ENCODE measurements around the gene ZNF791.

ZNF791 gene

DNA sequence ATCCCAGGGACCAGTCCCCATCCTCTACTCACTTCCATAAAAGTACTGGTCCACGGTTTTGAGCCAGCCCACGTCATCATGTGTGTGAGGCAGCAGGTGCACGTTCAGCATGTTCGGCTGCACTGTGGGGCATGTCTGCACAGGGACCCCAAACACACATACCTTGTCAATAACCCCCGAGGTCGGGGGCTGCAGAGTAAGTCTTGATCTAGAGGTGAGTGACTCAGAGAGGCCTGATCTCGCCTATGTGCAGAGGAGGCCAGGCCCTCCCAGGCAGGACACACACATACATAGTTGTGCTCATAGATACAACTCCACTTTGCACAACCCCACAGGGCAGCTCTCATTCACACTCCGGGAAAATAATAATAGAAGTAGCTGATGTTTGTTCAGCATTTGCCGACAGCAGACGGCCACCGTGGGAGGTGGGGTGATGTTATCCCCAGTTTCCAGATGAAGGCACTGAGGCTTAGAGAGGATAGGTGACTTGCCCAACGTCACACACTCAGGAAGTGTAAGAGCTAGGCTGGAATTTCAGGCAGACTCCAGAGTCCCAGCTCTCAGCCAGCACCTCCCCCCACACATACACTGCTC lies 55.0 kb downstream of the ZNF791 start:
- Histone ChIP-seq H3K27me3 (ENCODE audit: control insufficient read depth in 3 of 3, insufficient read depth in 3 of 3, low read depth in 1 of 3, low read length in 3 of 3) (no peaks in the 10 kb centered on the region), H3K14ac (ENCODE audit: low read length) (no peak overlapping the region), H2BK120ac (ENCODE audit: low read depth, low read length) (no peak overlapping the region), H2BK12ac (ENCODE audit: low read length) (no peak overlapping the region), H2BK15ac (ENCODE audit: low read length) (no peak overlapping the region), H3K79me1 (ENCODE audit: low read depth, low read length) (peaks cover 24% of the 10 kb centered on the region), H3K18ac (ENCODE audit: low read length) (peak overlapping the region; percentile 5), H3K4me1 (ENCODE audit: control insufficient read depth in 2 of 2, insufficient read depth in 1 of 2, low read depth in 1 of 2, low read length in 2 of 2) (peaks cover 17 to 25% of the 10 kb centered on the region in 2 donors), H3K9me3 (replicated peaks in 1 of 2; ENCODE audit: control insufficient read depth in 2 of 2, insufficient read depth in 1 of 2, low read depth in 1 of 2, low read length in 2 of 2) (no peaks in the 10 kb centered on the region), H2AFZ (ENCODE audit: low read length) (peak overlapping the region; percentile 92), H3K4me3 (ENCODE audit: low read length in 2 of 2) (peak overlapping the region; percentile 67 to 88), H3K9ac (ENCODE audit: low read depth, low read length, poor library complexity) (peak overlapping the region; percentile 90), H3K23ac (ENCODE audit: low read depth, low read length, poor library complexity) (no peak overlapping the region), H3K36me3 (replicated peaks in 1 of 2; ENCODE audit: control insufficient read depth in 2 of 2, insufficient read depth in 2 of 2, low read length in 2 of 2) (peaks cover 28 to 58% of the 10 kb centered on the region in 2 donors), H2AK5ac (ENCODE audit: low read depth, low read length) (no peak overlapping the region), H3K4me2 (ENCODE audit: insufficient read depth, low read length, poor library complexity, severe bottlenecking) (peak overlapping the region; percentile 55), H2BK5ac (ENCODE audit: low read length) (peak overlapping the region; percentile 16), H3K4ac (ENCODE audit: low read length) (no peak overlapping the region), H4K91ac (ENCODE audit: low read depth, low read length, poor library complexity) (no peak overlapping the region), H4K8ac (ENCODE audit: low read depth, low read length) (peak overlapping the region; percentile 29), H3K27ac (replicated peaks; ENCODE audit: low read length) (no peak overlapping the region)
- DNase-seq (ENCODE audit: low spot score): no peak
- WGBS, 2 donors (ENCODE audit: extremely low coverage in 2 of 2, insufficient read length in 2 of 2, insufficient replicate concordance in 1 of 2): no CpG with 5 or more reads among the region's 12 CpGs

DNA sequence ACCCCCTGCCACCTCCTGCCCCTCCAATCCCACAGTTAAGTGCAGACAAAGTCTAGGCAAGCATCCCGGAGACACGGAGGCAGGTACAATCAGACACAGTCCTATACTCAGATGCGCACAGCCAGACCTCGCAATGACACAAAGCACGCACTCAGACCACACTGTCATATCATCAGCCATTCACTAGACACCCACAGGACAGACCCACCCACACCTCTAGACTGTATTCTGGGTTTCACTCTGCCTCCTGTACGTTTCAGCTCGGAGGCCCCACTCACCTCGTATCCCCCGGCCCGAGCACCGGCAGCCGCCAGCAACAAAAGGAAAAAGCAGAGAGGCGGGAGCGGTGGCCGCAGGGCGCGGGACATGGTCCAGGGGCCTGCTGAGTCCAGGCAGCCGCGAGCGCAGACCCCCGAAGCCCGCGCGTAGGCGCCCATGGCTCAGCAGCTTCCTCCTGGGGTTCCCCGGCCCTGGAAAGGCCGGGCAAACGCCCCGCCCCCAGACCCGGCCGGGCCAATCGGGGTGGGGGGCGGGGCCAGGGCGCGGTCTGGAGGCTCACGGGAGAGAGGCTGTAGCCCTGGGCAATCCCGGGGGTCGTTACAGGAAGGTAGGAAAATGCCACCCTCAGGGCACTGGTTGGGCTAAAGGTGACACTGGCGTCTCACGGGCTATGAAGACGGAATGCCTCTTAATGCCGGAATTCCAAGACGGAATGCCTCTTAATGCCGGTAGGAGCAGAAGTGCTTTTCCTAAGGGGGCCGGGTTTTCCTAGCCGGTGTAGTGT lies 55.7 kb downstream of the ZNF791 start, which contains the start of the genes MAN2B1 and WDR83:
Gene MAN2B1, minus strand, starts transcription at position 478 of the 784 bp plus-strand sequence. Its CDS starts 41 bp downstream, at position 437.
Gene WDR83, plus strand, starts transcription at position 543 of the 784 bp plus-strand sequence. CDS start 2,984 bp downstream, outside the sequence.
- H3K79me1 ChIP-seq (ENCODE audit: low read depth, low read length): peaks cover 24% of the 10 kb centered on the region
- H3K9ac ChIP-seq (ENCODE audit: low read depth, low read length, poor library complexity): peak within 1 kb of the TSS; percentile 90
- H2BK12ac ChIP-seq (ENCODE audit: low read length): no peak within 1 kb of the TSS
- no peak within 1 kb of the TSS for H2BK120ac ChIP-seq (ENCODE audit: low read depth, low read length)
- H3K9me3 ChIP-seq (replicated peaks in 1 of 2; ENCODE audit: control insufficient read depth in 2 of 2, insufficient read depth in 1 of 2, low read depth in 1 of 2, low read length in 2 of 2): no peaks in the 10 kb centered on the region
- H3K36me3 ChIP-seq (replicated peaks in 1 of 2; ENCODE audit: control insufficient read depth in 2 of 2, insufficient read depth in 2 of 2, low read length in 2 of 2): peaks cover 23 to 53% of the 10 kb centered on the region in 2 donors
- H3K27ac ChIP-seq (replicated peaks; ENCODE audit: low read length): no peak within 1 kb of the TSS
- H2BK15ac ChIP-seq (ENCODE audit: low read length): no peak within 1 kb of the TSS
- H3K4me3 ChIP-seq (ENCODE audit: low read length in 2 of 2): peak within 1 kb of the TSS; percentile 67 to 90
- DNase-seq (ENCODE audit: low spot score): peak; percentile 80
- peak within 1 kb of the TSS; percentile 96 for H3K18ac ChIP-seq (ENCODE audit: low read length)
- peak within 1 kb of the TSS; percentile 29 for H4K8ac ChIP-seq (ENCODE audit: low read depth, low read length)
- H4K91ac ChIP-seq (ENCODE audit: low read depth, low read length, poor library complexity): no peak within 1 kb of the TSS
- peak within 1 kb of the TSS; percentile 92 for H2AFZ ChIP-seq (ENCODE audit: low read length)
- no peak within 1 kb of the TSS for H3K14ac ChIP-seq (ENCODE audit: low read length)
- no peak within 1 kb of the TSS for H3K4ac ChIP-seq (ENCODE audit: low read length)
- H2BK5ac ChIP-seq (ENCODE audit: low read length): peak within 1 kb of the TSS; percentile 16
- no CpG with 5 or more reads among the region's 46 CpGs for WGBS, 2 donors (ENCODE audit: extremely low coverage in 2 of 2, insufficient read length in 2 of 2, insufficient replicate concordance in 1 of 2)
- H3K27me3 ChIP-seq (ENCODE audit: control insufficient read depth in 3 of 3, insufficient read depth in 3 of 3, low read depth in 1 of 3, low read length in 3 of 3): no peaks in the 10 kb centered on the region
- H2AK5ac ChIP-seq (ENCODE audit: low read depth, low read length): no peak within 1 kb of the TSS
- H3K23ac ChIP-seq (ENCODE audit: low read depth, low read length, poor library complexity): no peak within 1 kb of the TSS
- H3K4me1 ChIP-seq (ENCODE audit: control insufficient read depth in 2 of 2, insufficient read depth in 1 of 2, low read depth in 1 of 2, low read length in 2 of 2): peaks cover 17 to 25% of the 10 kb centered on the region in 2 donors
- H3K4me2 ChIP-seq (ENCODE audit: insufficient read depth, low read length, poor library complexity, severe bottlenecking): peak within 1 kb of the TSS; percentile 62

DNA sequence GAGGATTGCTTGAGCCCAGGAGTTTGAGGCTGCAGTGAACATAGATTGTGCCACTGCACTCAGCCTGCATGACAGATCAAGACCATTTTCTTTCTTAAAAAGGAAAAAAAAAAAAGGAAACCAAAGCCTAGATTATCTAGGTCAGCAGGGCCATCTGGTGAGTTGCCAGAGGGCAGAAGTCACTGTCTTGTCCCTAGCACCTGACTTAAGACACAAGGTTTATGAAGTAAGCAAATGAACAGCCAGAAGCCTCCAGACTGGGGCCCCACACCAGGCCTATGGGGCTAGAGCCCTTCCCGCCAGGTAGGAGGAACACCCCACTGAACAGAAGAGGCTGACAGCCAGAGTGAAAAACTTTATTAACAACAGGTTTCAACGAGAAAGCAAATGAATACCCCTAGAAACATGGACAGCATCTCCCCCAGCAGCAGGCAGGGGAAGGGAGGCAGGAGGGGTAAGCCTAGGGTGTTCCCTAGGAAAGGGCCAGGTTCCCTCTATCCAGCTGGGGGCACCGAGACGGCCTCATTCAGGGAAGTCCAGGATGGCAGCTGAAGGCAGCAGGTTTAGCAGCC lies 57.1 kb downstream of the ZNF791 start:
- Histone ChIP-seq H3K4me2 (ENCODE audit: insufficient read depth, low read length, poor library complexity, severe bottlenecking) (peak overlapping the region; percentile 29), H2BK120ac (ENCODE audit: low read depth, low read length) (no peak overlapping the region), H3K27ac (replicated peaks; ENCODE audit: low read length) (no peak overlapping the region), H3K9ac (ENCODE audit: low read depth, low read length, poor library complexity) (peak overlapping the region; percentile 7), H2BK5ac (ENCODE audit: low read length) (no peak overlapping the region), H3K23ac (ENCODE audit: low read depth, low read length, poor library complexity) (peak overlapping the region; percentile 75), H2AK5ac (ENCODE audit: low read depth, low read length) (peak overlapping the region; percentile 95), H3K4me1 (ENCODE audit: control insufficient read depth in 2 of 2, insufficient read depth in 1 of 2, low read depth in 1 of 2, low read length in 2 of 2) (peaks cover 17 to 25% of the 10 kb centered on the region in 2 donors), H4K91ac (ENCODE audit: low read depth, low read length, poor library complexity) (no peak overlapping the region), H3K18ac (ENCODE audit: low read length) (no peak overlapping the region), H4K8ac (ENCODE audit: low read depth, low read length) (no peak overlapping the region), H3K4me3 (ENCODE audit: low read length in 2 of 2) (peak overlapping the region; percentile 78 to 92), H3K36me3 (replicated peaks in 1 of 2; ENCODE audit: control insufficient read depth in 2 of 2, insufficient read depth in 2 of 2, low read length in 2 of 2) (peaks cover 29 to 55% of the 10 kb centered on the region in 2 donors), H3K79me1 (ENCODE audit: low read depth, low read length) (peaks cover 26% of the 10 kb centered on the region), H3K9me3 (replicated peaks in 1 of 2; ENCODE audit: control insufficient read depth in 2 of 2, insufficient read depth in 1 of 2, low read depth in 1 of 2, low read length in 2 of 2) (no peaks in the 10 kb centered on the region), H3K27me3 (ENCODE audit: control insufficient read depth in 3 of 3, insufficient read depth in 3 of 3, low read depth in 1 of 3, low read length in 3 of 3) (no peaks in the 10 kb centered on the region), H2BK12ac (ENCODE audit: low read length) (no peak overlapping the region), H2BK15ac (ENCODE audit: low read length) (no peak overlapping the region), H3K4ac (ENCODE audit: low read length) (no peak overlapping the region), H3K14ac (ENCODE audit: low read length) (no peak overlapping the region), H2AFZ (ENCODE audit: low read length) (no peak overlapping the region)
- DNase-seq (ENCODE audit: low spot score): no peak
- WGBS, 2 donors (ENCODE audit: extremely low coverage in 2 of 2, insufficient read length in 2 of 2, insufficient replicate concordance in 1 of 2): no CpG with 5 or more reads among the region's 4 CpGs

DNA sequence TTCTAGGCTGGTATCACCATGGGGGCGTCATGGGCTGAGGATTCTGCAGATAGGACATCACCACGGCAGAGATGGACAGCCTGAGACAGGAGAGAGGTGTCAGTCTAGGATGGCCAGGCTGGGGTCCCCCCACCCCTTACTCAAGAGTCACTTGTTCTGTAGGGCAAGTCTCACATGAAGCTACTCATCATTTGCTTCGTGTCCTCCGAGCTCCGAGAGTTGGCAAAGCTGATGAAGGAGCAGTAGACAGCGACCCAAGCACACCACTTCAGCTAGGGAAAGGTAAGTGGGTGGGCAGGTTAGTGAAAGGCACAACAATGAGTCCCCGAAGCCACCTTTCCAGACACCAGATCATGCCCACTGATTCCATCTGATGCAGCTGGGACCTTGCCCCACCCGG lies 57.6 kb downstream of the ZNF791 start:
- Histone ChIP-seq H3K18ac (ENCODE audit: low read length) (no peak overlapping the region), H2AK5ac (ENCODE audit: low read depth, low read length) (peak overlapping the region; percentile 95), H3K9me3 (replicated peaks in 1 of 2; ENCODE audit: control insufficient read depth in 2 of 2, insufficient read depth in 1 of 2, low read depth in 1 of 2, low read length in 2 of 2) (no peaks in the 10 kb centered on the region), H3K14ac (ENCODE audit: low read length) (no peak overlapping the region), H4K91ac (ENCODE audit: low read depth, low read length, poor library complexity) (no peak overlapping the region), H3K9ac (ENCODE audit: low read depth, low read length, poor library complexity) (peak overlapping the region; percentile 92), H3K23ac (ENCODE audit: low read depth, low read length, poor library complexity) (peak overlapping the region; percentile 75), H3K4me3 (ENCODE audit: low read length in 2 of 2) (peak overlapping the region; percentile 78 to 92), H2AFZ (ENCODE audit: low read length) (no peak overlapping the region), H2BK12ac (ENCODE audit: low read length) (no peak overlapping the region), H2BK15ac (ENCODE audit: low read length) (no peak overlapping the region), H2BK5ac (ENCODE audit: low read length) (no peak overlapping the region), H3K36me3 (replicated peaks in 1 of 2; ENCODE audit: control insufficient read depth in 2 of 2, insufficient read depth in 2 of 2, low read length in 2 of 2) (peaks cover 28 to 55% of the 10 kb centered on the region in 2 donors), H3K4me1 (ENCODE audit: control insufficient read depth in 2 of 2, insufficient read depth in 1 of 2, low read depth in 1 of 2, low read length in 2 of 2) (peaks cover 17 to 25% of the 10 kb centered on the region in 2 donors), H3K79me1 (ENCODE audit: low read depth, low read length) (peaks cover 28% of the 10 kb centered on the region), H4K8ac (ENCODE audit: low read depth, low read length) (no peak overlapping the region), H2BK120ac (ENCODE audit: low read depth, low read length) (no peak overlapping the region), H3K4me2 (ENCODE audit: insufficient read depth, low read length, poor library complexity, severe bottlenecking) (peak overlapping the region; percentile 96), H3K27ac (replicated peaks; ENCODE audit: low read length) (no peak overlapping the region), H3K27me3 (ENCODE audit: control insufficient read depth in 3 of 3, insufficient read depth in 3 of 3, low read depth in 1 of 3, low read length in 3 of 3) (no peaks in the 10 kb centered on the region), H3K4ac (ENCODE audit: low read length) (no peak overlapping the region)
- DNase-seq (ENCODE audit: low spot score): no peak
- whole genome bisulfite sequencing, 2 donors (ENCODE audit: extremely low coverage in 2 of 2, insufficient read length in 2 of 2, insufficient replicate concordance in 1 of 2): no CpG with 5 or more reads among the region's 8 CpGs

All from neuronal stem cell (in vitro differentiated cells).